Stimulated activated CD8-positive, alpha-beta memory T cell treated with anti-CD3 and anti-CD28 coated beads, Interleukin-12 subunit alpha, Interleukin-12 subunit beta, amount 100 ng/mL, for 24 hours (primary cell): ENCODE data around the gene LRP10.

Experiments
- DNase-seq: peaks from one replicate; pipeline ENCODE4 v3.0.0-alpha.2; 2020; ENCODE audit errors: extremely low read depth

Gene LRP10

GRCh38 chr14:22865424-22866405, 5.8 kb upstream of the LRP10 start:
- no peak for DNase-seq

- DNase-seq = no peak
Measured at GRCh38 chr14:22866874-22867273, 4.7 kb upstream of the LRP10 start.

- DNase-seq = no peak
Measured at GRCh38 chr14:22870811-22871223, 723 bp upstream of the LRP10 start.

GRCh38 chr14:22872033-22872832, 693 bp downstream of the LRP10 start:
- DNase-seq = no peak

GRCh38 chr14:22872833-22873520, 1.4 kb downstream of the LRP10 start:
- DNase-seq = no peak

GRCh38 chr14:22875003-22875747, 3.6 kb downstream of the LRP10 start:
- no peak for DNase-seq

- no peak for DNase-seq
Measured at GRCh38 chr14:22875748-22876319, 4.3 kb downstream of the LRP10 start.

GRCh38 chr14:22877000-22877501, 5.5 kb downstream of the LRP10 start:
- DNase-seq = no peak

- DNase-seq = no peak
Measured at GRCh38 chr14:22878271-22879246, 7.0 kb downstream of the LRP10 start.

- DNase-seq = no peak
Measured at GRCh38 chr14:22882064-22882463, 10.5 kb downstream of the LRP10 start.

- no peak for DNase-seq
Measured at GRCh38 chr14:22882529-22883172, 11.1 kb downstream of the LRP10 start.

GRCh38 chr14:22883173-22883976, 11.8 kb downstream of the LRP10 start, which contains the start of gene REM2:
Gene REM2 (plus strand): TSS chr14:22883222. CDS start chr14:22883288, 66 bp downstream.
- DNase-seq = no peak

- DNase-seq = no peak
Measured at GRCh38 chr14:22884076-22884737, 12.7 kb downstream of the LRP10 start.

- no peak for DNase-seq
Measured at GRCh38 chr14:22884738-22885523, 13.4 kb downstream of the LRP10 start.

- DNase-seq = no peak
Measured at GRCh38 chr14:22885975-22886374, 14.4 kb downstream of the LRP10 start.

- DNase-seq = peak; percentile 34
Measured at GRCh38 chr14:22886500-22887259, 15.1 kb downstream of the LRP10 start.
